ENCODE measurements around the gene EQTN. TPM values are rescaled to one million over a fixed set of nuclear protein-coding genes. Genes with fewer than 3 reads are reported as not detected.

The EQTN gene
- total and polyA plus RNA-seq, 2 of the 8 experiments (the other 6 are each of a cell fraction or from before 2014, with no cell fraction given) = 0.23 TPM; not detected in 1

DNA sequence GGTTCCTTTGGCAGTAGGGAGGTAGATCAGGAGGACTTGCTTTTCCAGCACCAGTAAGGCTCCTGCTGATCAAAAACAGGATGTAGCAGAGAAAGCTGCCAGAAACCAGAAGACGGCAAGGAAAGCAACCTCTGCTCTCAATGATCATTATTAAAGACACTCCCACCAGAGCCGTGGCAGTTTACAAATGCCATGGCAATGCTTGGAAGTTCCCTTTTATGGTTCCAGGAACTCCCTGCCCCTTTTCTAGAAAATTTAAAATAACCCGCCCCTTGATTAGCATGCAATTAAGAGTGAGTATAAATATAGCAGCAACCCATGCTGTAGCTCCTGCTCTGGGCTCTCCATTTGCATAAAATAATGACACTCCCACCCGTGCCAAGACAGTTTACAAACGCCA lies 16.1 kb downstream of the EQTN start (continued):
- TF ChIP-seq, protein P1, sequence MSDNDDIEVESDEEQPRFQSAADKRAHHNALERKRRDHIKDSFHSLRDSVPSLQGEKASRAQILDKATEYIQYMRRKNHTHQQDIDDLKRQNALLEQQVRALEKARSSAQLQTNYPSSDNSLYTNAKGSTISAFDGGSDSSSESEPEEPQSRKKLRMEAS (IDR thresholded peaks at IDR 0.05) = no peak

Measured in H1 (cell line).